OCI-LY7 (cell line): ENCODE data around the gene TMEM179.

Experiments used
- EZH2phosphoT487 ChIP-seq: fragments of 200-600 bp; sonication (generic); IDR thresholded peaks from 2 replicates; pipeline ENCODE4 v1.6.1; 2018; ENCODE audit warnings: low read depth, borderline replicate concordance, mild to moderate bottlenecking, mixed run types, antibody characterized with exemption, low read length, moderate library complexity, mixed read lengths
- TF ChIP-seq, protein P1 (sequence below): fragments of 200-600 bp; sonication (generic); conservative IDR thresholded peaks from 2 replicates; pipeline ENCODE4 v1.5.1; 2014; ENCODE audit warnings: mild to moderate bottlenecking, antibody characterized with exemption, low read length, moderate library complexity, mixed read lengths

DNA sequence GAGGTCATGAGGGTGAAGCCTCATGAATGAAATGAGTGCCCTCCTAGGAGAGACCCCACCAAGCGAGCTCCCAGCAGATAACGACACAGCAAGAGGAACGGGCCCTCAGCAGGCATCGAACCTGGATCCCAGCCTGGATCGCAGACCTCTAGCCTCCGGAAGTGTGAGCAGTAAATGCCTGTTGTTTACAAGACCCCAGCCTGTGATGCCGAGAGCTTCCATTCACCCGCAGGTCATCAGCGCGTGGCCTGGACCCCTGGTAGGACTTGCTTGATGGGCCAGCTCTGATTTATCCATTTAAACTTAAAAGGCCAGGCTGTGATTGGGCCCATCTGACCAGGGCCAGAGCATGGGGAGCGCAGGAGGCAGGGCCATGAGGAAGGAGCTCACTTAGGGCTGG, 7.0 kb downstream of the TMEM179 start:
- TF ChIP-seq, protein P1, sequence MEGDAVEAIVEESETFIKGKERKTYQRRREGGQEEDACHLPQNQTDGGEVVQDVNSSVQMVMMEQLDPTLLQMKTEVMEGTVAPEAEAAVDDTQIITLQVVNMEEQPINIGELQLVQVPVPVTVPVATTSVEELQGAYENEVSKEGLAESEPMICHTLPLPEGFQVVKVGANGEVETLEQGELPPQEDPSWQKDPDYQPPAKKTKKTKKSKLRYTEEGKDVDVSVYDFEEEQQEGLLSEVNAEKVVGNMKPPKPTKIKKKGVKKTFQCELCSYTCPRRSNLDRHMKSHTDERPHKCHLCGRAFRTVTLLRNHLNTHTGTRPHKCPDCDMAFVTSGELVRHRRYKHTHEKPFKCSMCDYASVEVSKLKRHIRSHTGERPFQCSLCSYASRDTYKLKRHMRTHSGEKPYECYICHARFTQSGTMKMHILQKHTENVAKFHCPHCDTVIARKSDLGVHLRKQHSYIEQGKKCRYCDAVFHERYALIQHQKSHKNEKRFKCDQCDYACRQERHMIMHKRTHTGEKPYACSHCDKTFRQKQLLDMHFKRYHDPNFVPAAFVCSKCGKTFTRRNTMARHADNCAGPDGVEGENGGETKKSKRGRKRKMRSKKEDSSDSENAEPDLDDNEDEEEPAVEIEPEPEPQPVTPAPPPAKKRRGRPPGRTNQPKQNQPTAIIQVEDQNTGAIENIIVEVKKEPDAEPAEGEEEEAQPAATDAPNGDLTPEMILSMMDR: no peak
- no peak for TF ChIP-seq EZH2phosphoT487
